Activated gamma-delta T cell (primary cell): ENCODE data around the gene SLC13A1.

Experiments used
- DNase-seq: peaks from one replicate; lab custom pipeline; 2025; lab: John Stamatoyannopoulos, UW

The SLC13A1 gene

GRCh38 chr7:123198111-123198510 lies 1.7 kb downstream of the SLC13A1 start:
- no peak for DNase-seq

GRCh38 chr7:123193235-123193634 lies 6.5 kb downstream of the SLC13A1 start:
- no peak for DNase-seq

GRCh38 chr7:123191132-123191531 lies 8.6 kb downstream of the SLC13A1 start:
- no peak for DNase-seq

GRCh38 chr7:123190109-123190831 lies 9.5 kb downstream of the SLC13A1 start:
- no peak for DNase-seq

GRCh38 chr7:123185756-123186155 lies 14.0 kb downstream of the SLC13A1 start:
- no peak for DNase-seq

- DNase-seq, result no peak
Observed at GRCh38 chr7:123184271-123184670, 15.5 kb downstream of the SLC13A1 start.

- no peak for DNase-seq
Observed at GRCh38 chr7:123183431-123183830, 16.3 kb downstream of the SLC13A1 start.

GRCh38 chr7:123177442-123177841 lies 22.3 kb downstream of the SLC13A1 start:
- no peak for DNase-seq

GRCh38 chr7:123170333-123171246 lies 29.2 kb downstream of the SLC13A1 start:
- DNase-seq, result no peak

GRCh38 chr7:123169065-123169464 lies 30.7 kb downstream of the SLC13A1 start:
- no peak for DNase-seq

GRCh38 chr7:123157606-123158005 lies 42.2 kb downstream of the SLC13A1 start:
- no peak for DNase-seq

GRCh38 chr7:123155571-123155970 lies 44.2 kb downstream of the SLC13A1 start:
- no peak for DNase-seq

GRCh38 chr7:123154231-123154860 lies 45.4 kb downstream of the SLC13A1 start:
- no peak for DNase-seq

- DNase-seq, result no peak
Observed at GRCh38 chr7:123151443-123151842, 48.3 kb downstream of the SLC13A1 start.

- no peak for DNase-seq
Observed at GRCh38 chr7:123148813-123149212, 51.0 kb downstream of the SLC13A1 start.

- DNase-seq, result no peak
Observed at GRCh38 chr7:123143252-123144006, 56.3 kb downstream of the SLC13A1 start.

GRCh38 chr7:123140561-123140960 lies 59.2 kb downstream of the SLC13A1 start:
- no peak for DNase-seq

GRCh38 chr7:123135960-123136359 lies 63.8 kb downstream of the SLC13A1 start:
- no peak for DNase-seq

- no peak for DNase-seq
Observed at GRCh38 chr7:123133924-123134323, 65.8 kb downstream of the SLC13A1 start.

- no peak for DNase-seq
Observed at GRCh38 chr7:123131961-123132360, 67.8 kb downstream of the SLC13A1 start.

GRCh38 chr7:123131556-123131955 lies 68.2 kb downstream of the SLC13A1 start:
- DNase-seq, result no peak

- no peak for DNase-seq
Observed at GRCh38 chr7:123131140-123131539, 68.6 kb downstream of the SLC13A1 start.
